Measurements from ENCODE around the gene ERC1.
"Not testable (repeated sequence)": the region's sequence is repeated elsewhere in the genome, so short reads cannot be mapped to it uniquely, and the experiment has no call there.

ERC1 gene

DNA sequence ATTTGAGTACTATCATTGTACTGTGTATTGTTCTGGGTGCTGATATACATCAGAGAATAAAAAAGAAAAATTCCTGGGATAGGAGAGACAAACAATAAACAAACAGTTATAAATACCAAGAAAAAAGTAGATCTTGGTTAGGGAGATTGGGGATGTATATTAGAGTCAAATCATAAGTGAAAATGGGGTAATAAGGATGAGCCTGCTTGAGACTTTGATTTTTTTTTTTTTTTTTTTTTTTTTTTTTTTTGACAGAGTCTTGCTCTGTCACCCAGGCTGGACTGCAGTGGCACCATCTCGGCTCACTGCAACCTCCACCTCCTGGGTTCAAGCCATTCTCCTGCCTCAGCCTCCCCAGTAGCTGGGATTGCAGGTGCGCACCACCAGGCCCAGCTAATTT lies 108.6 kb downstream of the ERC1 start:
- H3K27ac ChIP-seq (ENCODE audit: low read depth, low read length); H3K4me3 ChIP-seq (ENCODE audit: low read length); H3K9ac ChIP-seq (ENCODE audit: low read length); H3K27me3 ChIP-seq (ENCODE audit: control insufficient read depth, insufficient read depth, low read length); H3K36me3 ChIP-seq (ENCODE audit: control insufficient read depth, insufficient read depth, low read length); H3K4me1 ChIP-seq (ENCODE audit: control insufficient read depth, insufficient read depth, low read length): not testable (repeated sequence)

DNA sequence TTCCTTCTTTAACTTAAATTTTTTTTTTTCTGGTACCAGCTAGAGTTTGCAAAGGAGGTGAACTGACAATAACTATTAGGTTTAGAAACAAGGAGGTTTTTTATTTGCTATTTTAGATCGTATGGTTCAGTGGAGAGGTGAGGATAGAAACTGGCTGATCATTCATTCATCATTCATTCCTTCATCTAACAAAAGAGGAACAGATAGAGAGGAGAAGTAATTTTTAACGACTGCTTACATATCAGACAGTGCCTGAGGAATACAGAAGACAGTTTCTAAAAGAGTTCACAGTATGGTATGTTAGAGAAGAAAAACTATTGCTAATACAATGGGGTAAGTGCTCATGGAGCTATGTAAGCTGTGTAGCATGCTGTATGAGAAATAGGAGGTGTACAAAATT lies 111.1 kb downstream of the ERC1 start:
- no peaks in the 10 kb centered on the region for H3K27me3 ChIP-seq (ENCODE audit: control insufficient read depth, insufficient read depth, low read length)
- H3K9ac ChIP-seq (ENCODE audit: low read length) = no peak overlapping the region
- H3K36me3 ChIP-seq (ENCODE audit: control insufficient read depth, insufficient read depth, low read length) = no peaks in the 10 kb centered on the region
- H3K4me3 ChIP-seq (ENCODE audit: low read length) = no peak overlapping the region
- no peaks in the 10 kb centered on the region for H3K4me1 ChIP-seq (ENCODE audit: control insufficient read depth, insufficient read depth, low read length)
- no peak overlapping the region for H3K27ac ChIP-seq (ENCODE audit: low read depth, low read length)

DNA sequence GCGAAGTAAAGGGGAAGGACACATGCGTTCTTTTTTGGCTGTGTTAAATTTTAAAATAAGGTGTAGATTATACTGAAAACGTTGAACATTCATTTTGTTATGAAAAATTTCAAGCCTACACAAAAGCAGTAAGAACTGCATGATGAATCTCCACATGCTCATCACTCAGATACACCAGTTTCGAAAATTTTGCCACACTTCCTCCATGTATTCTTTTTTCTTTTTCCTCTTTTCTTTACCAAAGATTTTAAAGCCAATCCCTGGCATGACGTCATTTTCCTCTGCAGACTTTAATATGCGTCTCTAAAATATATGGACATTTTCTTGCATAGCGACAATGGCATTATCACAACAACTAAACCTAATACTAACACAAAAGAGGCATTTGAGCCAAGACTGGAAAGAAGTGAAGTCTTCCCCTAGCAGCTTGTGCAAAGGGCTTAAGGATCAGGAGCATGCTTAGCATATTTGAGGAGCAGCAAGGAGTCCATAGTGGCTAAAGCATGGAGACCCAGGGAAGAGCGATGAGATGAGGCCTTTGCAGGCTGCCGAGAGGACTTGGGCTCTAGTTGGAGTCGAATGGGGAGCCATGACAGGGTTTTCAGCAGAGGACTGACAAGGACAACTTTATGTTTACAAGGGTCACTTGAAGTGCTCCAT lies 111.9 kb downstream of the ERC1 start:
- Histone ChIP-seq H3K27ac (ENCODE audit: low read depth, low read length) (no peak overlapping the region), H3K4me1 (ENCODE audit: control insufficient read depth, insufficient read depth, low read length) (no peaks in the 10 kb centered on the region), H3K27me3 (ENCODE audit: control insufficient read depth, insufficient read depth, low read length) (no peaks in the 10 kb centered on the region), H3K36me3 (ENCODE audit: control insufficient read depth, insufficient read depth, low read length) (no peaks in the 10 kb centered on the region), H3K4me3 (ENCODE audit: low read length) (no peak overlapping the region), H3K9ac (ENCODE audit: low read length) (no peak overlapping the region)

DNA sequence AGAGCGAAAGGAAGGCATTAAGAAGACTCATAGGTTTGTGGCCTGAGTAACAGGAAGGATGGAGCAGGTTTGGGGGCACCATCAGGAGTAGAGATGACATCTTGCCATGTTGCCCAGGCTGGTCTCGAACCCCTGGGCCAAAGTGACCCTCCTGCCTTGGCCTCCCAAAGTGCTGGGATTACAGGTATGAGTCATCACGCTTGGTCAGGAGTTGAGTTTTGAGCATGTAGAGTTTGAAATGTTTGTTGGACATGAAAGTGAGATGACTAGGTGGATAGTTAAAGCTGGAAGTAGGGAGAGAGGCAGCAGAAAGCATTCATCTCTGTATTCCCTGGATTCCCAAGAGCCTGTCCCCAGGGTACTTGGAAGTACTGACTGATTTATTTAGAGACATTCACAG lies 112.6 kb downstream of the ERC1 start:
- Histone ChIP-seq H3K4me1 (ENCODE audit: control insufficient read depth, insufficient read depth, low read length) (no peaks in the 10 kb centered on the region), H3K27me3 (ENCODE audit: control insufficient read depth, insufficient read depth, low read length) (no peaks in the 10 kb centered on the region), H3K9ac (ENCODE audit: low read length) (no peak overlapping the region), H3K4me3 (ENCODE audit: low read length) (no peak overlapping the region), H3K36me3 (ENCODE audit: control insufficient read depth, insufficient read depth, low read length) (no peaks in the 10 kb centered on the region), H3K27ac (ENCODE audit: low read depth, low read length) (no peak overlapping the region)

DNA sequence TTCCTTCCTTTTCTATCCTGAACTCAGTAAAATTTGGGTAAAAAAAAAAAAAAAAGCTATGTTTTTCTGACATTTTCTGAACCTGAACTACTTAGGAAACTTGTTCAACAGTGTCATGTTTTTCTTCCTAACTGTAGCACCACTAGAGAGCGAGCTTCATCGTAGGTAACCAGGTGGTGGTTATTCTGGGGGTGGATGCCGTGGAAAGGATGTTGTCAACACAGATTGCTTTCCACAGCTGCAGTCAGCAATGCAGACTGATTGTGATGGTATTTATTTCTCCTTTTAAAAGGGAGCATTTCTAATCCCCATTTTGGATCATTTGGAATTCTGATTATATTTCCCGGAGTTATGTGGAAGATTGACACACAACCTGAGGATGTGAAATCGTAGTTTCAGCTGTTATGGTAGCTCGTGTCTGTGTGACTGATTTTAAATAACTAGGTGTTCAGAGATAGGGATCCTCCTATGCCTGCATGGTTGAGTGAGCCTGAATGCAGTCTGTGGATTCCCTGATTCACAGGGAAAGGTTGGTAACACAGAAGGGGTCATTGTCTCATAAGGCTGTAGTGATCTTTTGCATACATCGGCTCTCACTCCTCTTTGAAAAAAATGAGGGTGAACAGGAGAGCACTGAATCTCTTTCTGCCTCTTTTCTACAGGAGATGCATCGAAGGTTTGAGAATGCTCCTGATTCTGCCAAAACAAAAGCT lies 113.2 kb downstream of the ERC1 start:
- no peaks in the 10 kb centered on the region for H3K27me3 ChIP-seq (ENCODE audit: control insufficient read depth, insufficient read depth, low read length)
- no peak overlapping the region for H3K4me3 ChIP-seq (ENCODE audit: low read length)
- H3K27ac ChIP-seq (ENCODE audit: low read depth, low read length) = no peak overlapping the region
- H3K36me3 ChIP-seq (ENCODE audit: control insufficient read depth, insufficient read depth, low read length) = no peaks in the 10 kb centered on the region
- no peaks in the 10 kb centered on the region for H3K4me1 ChIP-seq (ENCODE audit: control insufficient read depth, insufficient read depth, low read length)
- no peak overlapping the region for H3K9ac ChIP-seq (ENCODE audit: low read length)

DNA sequence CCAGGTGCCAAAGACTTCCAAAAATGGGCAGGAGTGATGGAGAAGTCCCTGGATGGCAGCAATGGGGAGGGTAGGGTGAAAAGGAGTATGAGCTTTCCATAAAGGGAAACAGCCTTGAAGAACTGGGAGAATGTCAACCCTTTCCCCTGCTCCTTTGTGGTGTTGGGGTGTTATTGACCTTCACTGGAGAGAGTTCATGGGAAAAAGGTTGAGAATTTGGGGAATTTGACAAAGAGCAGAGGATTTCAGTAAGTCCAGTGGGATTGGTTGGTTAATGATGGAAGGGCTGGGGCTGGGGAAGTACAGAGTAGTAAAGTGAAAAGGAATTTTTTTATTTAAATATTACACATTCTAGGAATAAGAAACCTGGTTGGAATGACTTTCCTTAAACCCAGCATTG lies 116.6 kb downstream of the ERC1 start:
- no peaks in the 10 kb centered on the region for H3K4me1 ChIP-seq (ENCODE audit: control insufficient read depth, insufficient read depth, low read length)
- no peak overlapping the region for H3K9ac ChIP-seq (ENCODE audit: low read length)
- no peaks in the 10 kb centered on the region for H3K36me3 ChIP-seq (ENCODE audit: control insufficient read depth, insufficient read depth, low read length)
- H3K4me3 ChIP-seq (ENCODE audit: low read length) = no peak overlapping the region
- H3K27ac ChIP-seq (ENCODE audit: low read depth, low read length) = no peak overlapping the region
- H3K27me3 ChIP-seq (ENCODE audit: control insufficient read depth, insufficient read depth, low read length) = no peaks in the 10 kb centered on the region

DNA sequence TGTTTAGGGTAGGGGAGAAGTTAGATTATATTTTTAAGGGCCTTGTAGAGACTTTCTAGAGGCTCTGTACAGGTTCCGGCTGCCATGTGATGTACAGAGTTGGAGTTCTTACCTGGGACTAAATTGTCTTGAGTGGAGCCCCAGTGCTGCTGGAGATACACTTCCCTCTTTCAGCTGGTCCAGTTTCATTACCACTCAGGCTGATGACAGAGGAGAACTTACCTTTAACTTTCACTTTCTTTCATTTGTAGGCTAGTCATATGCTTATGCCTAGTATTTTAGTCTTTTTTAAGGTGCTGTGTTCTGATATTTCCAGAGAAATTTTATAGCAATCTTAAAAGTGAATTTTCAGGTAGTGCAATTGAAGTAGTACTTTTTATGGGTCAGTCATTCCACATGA lies 117.3 kb downstream of the ERC1 start:
- Histone ChIP-seq H3K27me3 (ENCODE audit: control insufficient read depth, insufficient read depth, low read length) (no peaks in the 10 kb centered on the region), H3K36me3 (ENCODE audit: control insufficient read depth, insufficient read depth, low read length) (no peaks in the 10 kb centered on the region), H3K4me3 (ENCODE audit: low read length) (no peak overlapping the region), H3K27ac (ENCODE audit: low read depth, low read length) (no peak overlapping the region), H3K9ac (ENCODE audit: low read length) (no peak overlapping the region), H3K4me1 (ENCODE audit: control insufficient read depth, insufficient read depth, low read length) (no peaks in the 10 kb centered on the region)

DNA sequence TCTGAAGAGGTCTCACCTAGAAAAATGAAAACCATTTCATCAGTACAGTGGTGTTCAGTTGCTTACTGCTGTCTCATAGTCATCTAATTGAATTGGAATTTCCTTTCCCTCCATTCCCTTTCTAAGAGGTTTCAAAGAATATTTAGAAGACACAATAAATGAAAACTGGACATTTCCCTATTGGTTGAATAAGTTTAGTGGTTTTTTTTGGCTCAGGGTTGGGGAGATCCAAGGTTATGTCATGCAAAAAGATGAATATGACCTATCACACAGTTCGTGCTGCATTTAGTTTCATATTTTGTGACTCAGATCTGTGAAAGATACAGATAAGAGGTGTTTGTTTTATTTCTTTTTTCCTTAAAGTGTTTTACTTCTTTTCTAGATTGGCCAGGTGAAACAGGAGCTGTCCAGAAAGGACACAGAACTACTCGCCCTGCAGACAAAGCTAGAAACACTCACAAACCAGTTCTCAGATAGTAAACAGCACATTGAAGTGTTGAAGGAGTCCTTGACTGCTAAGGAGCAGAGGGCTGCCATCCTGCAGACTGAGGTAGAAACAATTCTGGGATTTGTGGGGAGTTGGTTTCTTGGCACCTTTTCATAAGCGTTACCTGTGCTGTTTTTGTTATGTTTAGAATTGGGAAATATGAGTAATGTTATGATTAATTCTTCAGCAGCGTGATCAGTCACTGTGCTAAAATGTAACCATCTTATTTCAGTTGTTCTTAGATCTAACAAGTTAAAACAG lies 124.6 kb downstream of the ERC1 start:
- no peak overlapping the region for H3K9ac ChIP-seq (ENCODE audit: low read length)
- no peaks in the 10 kb centered on the region for H3K4me1 ChIP-seq (ENCODE audit: control insufficient read depth, insufficient read depth, low read length)
- H3K27me3 ChIP-seq (ENCODE audit: control insufficient read depth, insufficient read depth, low read length) = no peaks in the 10 kb centered on the region
- H3K36me3 ChIP-seq (ENCODE audit: control insufficient read depth, insufficient read depth, low read length) = peaks cover 2% of the 10 kb centered on the region
- H3K27ac ChIP-seq (ENCODE audit: low read depth, low read length) = no peak overlapping the region
- no peak overlapping the region for H3K4me3 ChIP-seq (ENCODE audit: low read length)

DNA sequence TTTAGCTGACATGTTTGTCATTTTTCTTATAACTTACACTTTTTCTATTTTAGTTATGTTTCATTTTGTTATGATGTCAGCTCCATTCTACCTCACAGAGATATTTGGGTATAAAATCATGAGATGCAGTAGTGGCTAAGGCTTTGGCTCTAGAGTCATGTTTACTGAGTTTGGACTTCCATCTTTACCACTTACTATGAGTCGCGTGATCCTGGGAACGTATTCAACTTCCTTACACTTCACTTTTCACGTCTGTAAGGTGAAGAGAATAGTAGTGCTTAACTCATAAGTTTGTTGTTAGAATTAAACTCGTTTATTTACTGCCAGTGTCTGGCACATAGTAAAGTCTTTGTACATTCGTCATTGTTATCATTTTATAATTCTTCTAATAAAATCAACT lies 126.3 kb downstream of the ERC1 start:
- no peak overlapping the region for H3K27ac ChIP-seq (ENCODE audit: low read depth, low read length)
- no peaks in the 10 kb centered on the region for H3K27me3 ChIP-seq (ENCODE audit: control insufficient read depth, insufficient read depth, low read length)
- peaks cover 2% of the 10 kb centered on the region for H3K36me3 ChIP-seq (ENCODE audit: control insufficient read depth, insufficient read depth, low read length)
- no peaks in the 10 kb centered on the region for H3K4me1 ChIP-seq (ENCODE audit: control insufficient read depth, insufficient read depth, low read length)
- H3K9ac ChIP-seq (ENCODE audit: low read length) = no peak overlapping the region
- H3K4me3 ChIP-seq (ENCODE audit: low read length) = no peak overlapping the region

DNA sequence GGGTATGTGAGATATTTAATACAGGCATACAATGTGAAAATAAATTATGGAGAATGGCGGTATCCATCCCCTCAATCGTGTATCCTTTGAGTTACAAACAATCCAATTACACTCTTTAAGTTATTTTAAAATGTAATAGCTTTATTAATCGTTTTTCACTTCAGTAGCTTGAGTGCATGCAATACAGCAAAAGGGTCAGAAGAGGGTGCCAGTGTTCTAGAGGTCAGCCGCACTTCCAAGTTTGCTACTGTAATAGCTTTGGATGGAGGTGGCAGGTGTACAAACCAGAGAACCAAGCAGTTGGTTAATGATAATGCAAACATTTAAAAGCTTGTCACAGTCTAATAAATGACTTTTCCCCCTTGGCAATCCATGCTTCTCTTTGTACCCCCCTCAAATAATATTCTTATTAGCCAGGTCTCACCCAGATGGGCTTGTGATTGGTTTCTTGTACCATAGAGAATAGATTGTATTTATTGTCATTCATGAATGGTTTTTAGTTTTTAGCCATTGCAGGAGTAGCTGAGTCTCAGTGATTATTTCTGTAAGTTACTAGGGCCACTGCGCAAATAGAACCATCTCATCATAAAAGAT lies 127.0 kb downstream of the ERC1 start:
- H3K9ac ChIP-seq (ENCODE audit: low read length) = no peak overlapping the region
- H3K27ac ChIP-seq (ENCODE audit: low read depth, low read length) = no peak overlapping the region
- H3K4me3 ChIP-seq (ENCODE audit: low read length) = no peak overlapping the region
- no peaks in the 10 kb centered on the region for H3K27me3 ChIP-seq (ENCODE audit: control insufficient read depth, insufficient read depth, low read length)
- no peaks in the 10 kb centered on the region for H3K4me1 ChIP-seq (ENCODE audit: control insufficient read depth, insufficient read depth, low read length)
- peaks cover 2% of the 10 kb centered on the region for H3K36me3 ChIP-seq (ENCODE audit: control insufficient read depth, insufficient read depth, low read length)

DNA sequence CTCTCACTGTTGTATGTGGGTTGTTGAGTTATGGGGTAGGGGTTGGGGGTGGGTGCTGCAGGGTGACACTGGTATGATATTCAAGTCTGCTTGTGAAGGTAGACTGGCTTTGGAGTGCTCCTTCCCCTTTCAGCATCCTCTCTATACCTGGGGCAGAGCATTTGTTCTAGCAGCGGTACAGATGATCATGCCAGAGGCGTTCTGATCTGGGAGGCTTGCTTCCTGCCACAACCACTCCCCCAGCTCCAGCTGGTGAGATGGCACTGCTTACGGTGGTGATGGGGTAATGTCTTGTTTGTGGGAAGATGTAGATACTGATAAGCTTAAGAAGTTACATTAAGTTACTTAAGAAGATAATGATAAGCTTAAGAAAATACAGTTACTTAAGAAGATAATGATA lies 131.8 kb downstream of the ERC1 start:
- Histone ChIP-seq H3K27ac (ENCODE audit: low read depth, low read length) (no peak overlapping the region), H3K4me3 (ENCODE audit: low read length) (no peak overlapping the region), H3K4me1 (ENCODE audit: control insufficient read depth, insufficient read depth, low read length) (no peaks in the 10 kb centered on the region), H3K36me3 (ENCODE audit: control insufficient read depth, insufficient read depth, low read length) (no peaks in the 10 kb centered on the region), H3K9ac (ENCODE audit: low read length) (no peak overlapping the region), H3K27me3 (ENCODE audit: control insufficient read depth, insufficient read depth, low read length) (no peaks in the 10 kb centered on the region)

DNA sequence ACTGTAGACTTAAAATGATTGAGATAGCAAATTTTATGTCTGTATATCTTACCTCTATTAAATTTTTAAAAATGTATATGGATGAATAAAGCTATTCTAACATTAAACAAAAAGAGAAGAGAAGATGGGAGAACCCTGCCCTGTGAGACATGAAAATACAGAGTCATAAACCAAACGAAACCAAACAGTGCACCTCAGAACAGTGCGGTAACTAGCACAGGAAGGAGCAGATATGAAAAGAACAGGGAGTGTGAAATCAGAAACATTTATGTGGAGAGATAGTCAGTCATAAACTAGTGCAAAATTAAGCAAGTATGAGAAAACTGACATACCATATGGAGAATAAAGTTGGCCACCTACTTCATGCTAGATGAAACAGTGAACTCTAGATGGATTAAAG lies 135.1 kb downstream of the ERC1 start:
- Histone ChIP-seq H3K36me3 (ENCODE audit: control insufficient read depth, insufficient read depth, low read length) (no peaks in the 10 kb centered on the region), H3K4me3 (ENCODE audit: low read length) (no peak overlapping the region), H3K9ac (ENCODE audit: low read length) (no peak overlapping the region), H3K27me3 (ENCODE audit: control insufficient read depth, insufficient read depth, low read length) (no peaks in the 10 kb centered on the region), H3K4me1 (ENCODE audit: control insufficient read depth, insufficient read depth, low read length) (no peaks in the 10 kb centered on the region), H3K27ac (ENCODE audit: low read depth, low read length) (no peak overlapping the region)
